SK-N-MC (cell line): ENCODE results near the gene PPM1M.
A peak's percentile ranks its signal among the peaks of the same experiment; 100 is the strongest.

Experiments
- DNase-seq: peaks from one replicate; pipeline ENCODE4 v3.0.0-alpha.2; 2011; ENCODE audit warnings: low read depth, low spot score
- H3K27ac ChIP-seq: fragments of 200-600 bp; sonication (generic); 2 replicates; pipeline ENCODE4 v1.5.1; 2016; ENCODE audit warnings: mixed run types
- H3K36me3 ChIP-seq: fragments of 200-600 bp; sonication (generic); 2 replicates; pipeline ENCODE4 v1.6.1; 2017; ENCODE audit warnings: antibody characterized with exemption, low read length, mixed read lengths; ENCODE audit not compliant: insufficient read depth
- H3K4me3 ChIP-seq: fragments of 200-600 bp; sonication (generic); 2 replicates; pipeline ENCODE4 v1.5.1; 2016
- H3K9ac ChIP-seq: fragments of 200-600 bp; sonication (generic); 2 replicates; pipeline ENCODE4 v1.8.0; 2017; ENCODE audit warnings: mixed run types, mixed read lengths; ENCODE audit not compliant: insufficient read length
- H3K9me3 ChIP-seq: fragments of 200-600 bp; sonication (generic); 2 replicates; pipeline ENCODE4 v1.6.1; 2017; ENCODE audit warnings: low read depth, mild to moderate bottlenecking, antibody characterized with exemption, low read length, moderate library complexity, mixed read lengths
- EZH2 ChIP-seq: fragments of 200-600 bp; sonication (generic); IDR thresholded peaks from one replicate; pipeline ENCODE4 v1.6.1; 2017; ENCODE audit warnings: antibody characterized with exemption
- FOXP2 ChIP-seq: optimal IDR thresholded peaks from 2 replicates; pipeline ENCODE3; 2011; ENCODE audit warnings: mild to moderate bottlenecking, moderate library complexity; ENCODE audit not compliant: insufficient read depth; ENCODE audit errors: extremely low read length, control extremely low read depth
- POLR2AphosphoS5 ChIP-seq: IDR thresholded peaks from 2 replicates; pipeline ENCODE4 v1.6.1; 2012; ENCODE audit warnings: mild to moderate bottlenecking, low read depth, low read length, borderline replicate concordance

PPM1M gene

GRCh38 chr3:52237657-52238172 is 7.8 kb upstream of the PPM1M start:
- TF ChIP-seq FOXP2 (no peak), POLR2AphosphoS5 (no peak), EZH2 (no peak)
- H3K36me3 ChIP-seq: no peaks in the 10 kb centered on the region
- H3K4me3 ChIP-seq: no peak overlapping the region
- no peak overlapping the region for H3K9ac ChIP-seq
- DNase-seq: no peak
- no peaks in the 10 kb centered on the region for H3K9me3 ChIP-seq
- H3K27ac ChIP-seq: no peak overlapping the region

DNA sequence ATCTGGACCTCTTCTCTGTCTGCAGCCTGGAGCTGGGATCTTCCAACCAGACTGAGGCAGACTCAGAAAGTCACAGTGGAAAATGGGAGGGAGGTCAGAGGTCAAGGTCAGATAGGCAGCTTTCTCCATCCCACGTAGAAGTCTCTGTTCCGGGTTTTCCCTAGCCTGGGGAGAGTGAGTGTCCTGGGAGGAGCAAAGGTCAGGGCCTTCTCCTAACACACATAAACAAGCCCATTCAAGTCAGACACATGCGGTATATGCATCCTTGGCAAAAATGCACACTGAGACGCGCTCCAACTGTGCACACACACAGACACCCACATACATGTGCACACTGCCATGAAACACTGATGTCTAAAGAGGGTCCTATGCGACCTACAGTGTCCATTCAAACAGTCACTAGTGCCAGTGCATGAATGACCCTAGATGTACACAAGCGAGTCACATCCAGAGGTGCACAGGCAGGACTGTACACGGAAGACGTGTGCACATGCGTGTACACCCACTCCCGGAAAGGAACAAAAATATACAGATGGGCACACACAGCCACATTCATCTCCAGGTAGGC is 7.3 kb upstream of the PPM1M start:
- Histone ChIP-seq H3K9ac (peak overlapping the region; percentile 51), H3K4me3 (peak overlapping the region; percentile 85), H3K36me3 (no peaks in the 10 kb centered on the region), H3K27ac (no peak overlapping the region), H3K9me3 (no peaks in the 10 kb centered on the region)
- no peak for TF ChIP-seq POLR2AphosphoS5
- no peak for TF ChIP-seq EZH2
- TF ChIP-seq FOXP2: no peak
- no peak for DNase-seq

DNA sequence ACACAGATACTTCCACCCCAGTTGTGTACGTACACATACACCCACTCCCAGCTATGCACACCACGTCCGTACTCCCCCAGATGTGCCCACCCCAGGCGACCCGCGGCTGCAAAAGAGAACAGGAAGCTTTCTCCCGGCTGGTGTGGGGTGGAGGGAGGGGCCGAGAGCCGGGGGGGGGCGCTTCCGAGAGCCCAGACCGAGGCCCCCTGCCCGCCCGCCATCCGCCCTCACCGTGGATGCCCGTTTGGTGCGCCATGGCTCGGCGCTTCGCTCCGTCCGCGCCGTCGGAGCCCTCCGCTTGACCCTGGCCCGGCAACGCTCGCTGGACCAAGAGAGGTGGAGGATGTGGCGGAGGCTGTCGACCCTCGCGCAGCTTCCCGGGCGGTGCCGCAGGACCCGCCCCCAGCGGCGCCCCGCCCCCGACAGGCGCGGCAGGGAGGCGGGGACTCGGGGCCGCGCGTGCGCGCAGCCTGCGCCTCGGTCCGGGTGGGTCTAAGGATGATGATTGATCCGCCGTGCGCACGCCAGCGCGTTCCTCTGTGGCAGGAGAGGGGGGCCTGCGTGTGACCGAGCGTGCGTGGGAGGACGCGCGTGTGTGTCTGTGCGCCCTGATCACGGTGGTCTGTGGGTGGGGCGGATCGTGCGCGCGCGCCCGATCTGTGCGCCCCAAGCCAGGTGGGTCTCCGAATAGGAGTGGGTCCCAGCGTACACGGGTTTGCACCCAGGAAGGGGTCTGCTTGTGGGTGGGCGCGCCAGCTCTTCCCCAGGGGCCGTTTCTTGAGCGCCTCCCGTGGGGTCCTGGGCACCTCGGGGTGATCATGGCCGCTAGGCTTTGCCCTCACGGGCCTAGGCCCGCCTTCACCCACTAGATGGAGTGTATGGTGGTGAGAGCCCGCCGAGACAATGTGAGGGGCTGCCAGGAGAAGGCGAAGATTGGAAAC is 6.5 kb upstream of the PPM1M start, which contains the start of gene TWF2:
Gene TWF2 (minus strand): TSS at position 398 of the 941 bp plus-strand sequence. CDS start 142 bp downstream, at position 256.
- Histone ChIP-seq H3K9ac (peak within 1 kb of the TSS; percentile 81), H3K9me3 (no peaks in the 10 kb centered on the region), H3K4me3 (peak within 1 kb of the TSS; percentile 85), H3K27ac (peak within 1 kb of the TSS; percentile 80; the same call in 1 of the 2 replicates), H3K36me3 (no peaks in the 10 kb centered on the region)
- DNase-seq: no peak
- TF ChIP-seq EZH2: no peak
- peak; percentile 82; the same call in 1 of the 2 replicates for TF ChIP-seq POLR2AphosphoS5

DNA sequence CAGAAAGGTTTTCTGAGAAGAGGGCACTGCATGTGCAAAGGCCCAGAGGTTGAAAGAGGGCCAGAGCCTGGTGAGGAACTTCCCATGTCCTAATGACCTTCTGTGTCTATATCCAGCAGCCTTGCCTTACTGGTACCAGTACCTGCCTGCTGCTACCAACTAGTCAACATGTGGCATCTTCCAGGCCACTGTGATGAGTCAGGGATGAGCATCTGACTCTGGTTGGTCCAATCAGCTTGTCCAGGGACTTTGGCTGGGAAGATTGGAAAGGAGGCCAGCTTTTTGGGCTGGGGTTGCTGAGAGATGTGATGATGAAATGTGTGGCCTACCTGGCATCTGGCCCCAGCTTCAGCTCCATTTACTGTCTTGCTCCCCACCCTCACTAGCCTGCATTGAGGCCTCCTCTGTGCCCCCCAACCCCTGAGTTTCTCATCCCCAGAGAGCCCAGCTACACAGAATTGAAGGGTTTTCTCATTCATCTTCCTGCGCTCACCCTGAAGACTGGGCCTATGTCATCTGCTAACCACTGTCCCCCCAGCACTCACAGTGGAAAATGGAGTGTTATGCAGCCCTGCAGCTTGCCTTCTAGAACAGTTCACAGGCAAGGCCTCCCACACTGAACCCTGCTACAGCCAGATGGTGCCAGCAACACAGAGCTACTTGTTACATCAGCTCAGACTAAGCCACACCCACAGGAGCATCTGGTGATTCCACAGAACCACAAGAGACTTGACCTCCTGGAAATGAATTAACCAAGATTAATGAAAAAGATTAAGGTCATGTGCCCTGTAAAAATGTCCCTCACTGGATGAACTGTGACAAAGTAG is 5.3 kb upstream of the PPM1M start:
- Histone ChIP-seq H3K27ac (peak overlapping the region; percentile 80), H3K4me3 (peak overlapping the region; percentile 85), H3K9ac (no peak overlapping the region), H3K9me3 (no peaks in the 10 kb centered on the region), H3K36me3 (no peaks in the 10 kb centered on the region)
- peak; percentile 12 for DNase-seq
- TF ChIP-seq FOXP2 (no peak), EZH2 (no peak), POLR2AphosphoS5 (no peak)

GRCh38 chr3:52240886-52241370 is 4.6 kb upstream of the PPM1M start:
- Histone ChIP-seq H3K9ac (no peak overlapping the region), H3K4me3 (no peak overlapping the region), H3K9me3 (no peaks in the 10 kb centered on the region), H3K27ac (peak overlapping the region; percentile 80; the same call in 1 of the 2 replicates), H3K36me3 (no peaks in the 10 kb centered on the region)
- no peak for TF ChIP-seq POLR2AphosphoS5
- no peak for TF ChIP-seq EZH2
- TF ChIP-seq FOXP2: no peak
- DNase-seq: no peak

- H3K9ac ChIP-seq: no peak overlapping the region
- H3K36me3 ChIP-seq: no peaks in the 10 kb centered on the region
- TF ChIP-seq EZH2 (no peak), FOXP2 (no peak), POLR2AphosphoS5 (no peak)
- no peaks in the 10 kb centered on the region for H3K9me3 ChIP-seq
- no peak overlapping the region for H3K4me3 ChIP-seq
- DNase-seq: no peak
- H3K27ac ChIP-seq: 0 out of 2 replicates have a peak overlapping the region, but pooled peaks have one; percentile 31
Observed at GRCh38 chr3:52242039-52242438, 3.5 kb upstream of the PPM1M start.

DNA sequence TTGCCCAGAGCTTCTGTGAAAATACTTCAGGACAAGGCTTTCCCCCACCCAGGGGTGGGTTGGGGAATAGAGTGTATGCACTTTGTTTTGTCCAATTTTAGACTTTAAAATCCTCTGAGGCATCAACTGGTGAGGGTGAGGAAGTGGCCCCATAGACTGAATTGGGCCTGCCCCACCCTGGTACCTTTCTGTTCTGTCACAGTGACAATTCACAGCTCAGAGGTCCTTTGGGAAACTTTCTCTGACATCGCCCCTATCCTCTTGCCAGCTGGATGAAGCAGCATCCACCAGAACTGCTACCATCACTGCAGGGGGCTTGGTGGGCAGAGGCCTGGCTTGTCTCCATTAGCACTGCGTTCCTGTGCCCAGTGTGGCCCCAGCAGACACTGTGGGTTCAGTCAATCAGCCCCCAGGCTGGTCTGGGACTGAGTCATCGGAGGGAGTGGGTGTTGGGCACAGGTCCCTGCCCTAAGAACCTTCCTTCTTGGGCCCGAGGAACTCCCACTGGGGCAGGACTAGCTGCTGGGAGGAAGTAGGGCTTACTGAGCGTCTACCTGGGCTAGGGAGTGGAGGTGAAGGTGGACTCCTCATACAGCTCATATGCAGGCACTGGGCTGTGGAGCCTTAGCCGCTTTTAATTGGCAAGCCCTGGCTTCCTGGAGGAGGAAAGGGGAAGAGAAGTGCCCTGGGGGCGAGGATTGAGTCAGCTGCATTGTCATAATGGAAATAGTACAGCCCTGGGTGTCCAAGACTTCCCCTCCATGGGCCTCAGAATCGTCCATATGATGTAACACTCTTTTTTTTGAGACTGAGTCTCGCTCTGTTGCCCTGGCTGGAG is 1.5 kb upstream of the PPM1M start:
- Histone ChIP-seq H3K36me3 (no peaks in the 10 kb centered on the region), H3K4me3 (no peak overlapping the region), H3K9ac (no peak overlapping the region), H3K9me3 (no peaks in the 10 kb centered on the region), H3K27ac (no peak overlapping the region)
- TF ChIP-seq EZH2 (no peak), POLR2AphosphoS5 (no peak), FOXP2 (no peak)
- DNase-seq: peak; percentile 8
